UCSD-AML1 (cell line): ENCODE data around the gene PHACTR2.
"Not testable (repeated sequence)": the region's sequence is repeated elsewhere in the genome, so short reads cannot be mapped to it uniquely, and the experiment has no call there.

ENCODE experiments used
- DNase-seq: peaks from one replicate; lab custom pipeline; 2025; ENCODE audit not compliant: unreplicated experiment; lab: John Stamatoyannopoulos, UW

Gene PHACTR2

DNA sequence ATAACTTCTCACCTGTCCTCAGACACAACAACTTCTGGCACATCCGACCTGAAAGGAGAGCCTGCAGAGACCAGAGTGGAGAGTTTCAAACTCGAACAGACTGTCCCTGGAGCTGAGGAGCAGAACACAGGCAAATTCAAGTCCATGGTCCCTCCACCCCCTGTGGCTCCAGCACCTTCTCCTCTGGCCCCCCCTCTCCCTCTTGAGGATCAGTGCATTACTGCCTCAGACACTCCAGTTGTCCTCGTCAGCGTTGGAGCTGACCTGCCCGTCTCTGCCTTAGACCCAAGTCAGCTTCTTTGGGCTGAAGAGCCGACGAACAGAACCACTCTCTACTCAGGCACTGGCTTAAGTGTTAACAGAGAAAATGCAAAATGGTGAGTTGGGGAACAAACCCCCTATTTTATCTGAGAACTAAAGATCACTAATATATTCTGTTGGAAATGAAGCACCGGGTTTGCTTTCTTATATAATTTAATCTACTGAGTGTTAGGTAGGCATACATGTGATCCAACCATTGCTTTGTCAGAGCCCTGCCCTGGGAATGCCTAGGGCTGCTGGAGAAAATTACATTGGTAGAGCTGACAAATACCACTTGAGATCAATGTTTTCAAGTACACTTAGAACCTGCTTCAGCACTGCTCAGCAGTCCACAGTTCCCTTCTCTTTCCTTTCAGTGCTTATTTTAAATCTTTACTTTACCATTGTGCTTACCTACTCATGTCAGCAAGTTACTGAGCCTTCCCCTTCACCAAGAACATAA lies 87.8 kb downstream of the PHACTR2 start:
- DNase-seq: no peak

- DNase-seq: no peak
Observed at GRCh38 chr6:143766185-143766553, 88.4 kb downstream of the PHACTR2 start.

DNA sequence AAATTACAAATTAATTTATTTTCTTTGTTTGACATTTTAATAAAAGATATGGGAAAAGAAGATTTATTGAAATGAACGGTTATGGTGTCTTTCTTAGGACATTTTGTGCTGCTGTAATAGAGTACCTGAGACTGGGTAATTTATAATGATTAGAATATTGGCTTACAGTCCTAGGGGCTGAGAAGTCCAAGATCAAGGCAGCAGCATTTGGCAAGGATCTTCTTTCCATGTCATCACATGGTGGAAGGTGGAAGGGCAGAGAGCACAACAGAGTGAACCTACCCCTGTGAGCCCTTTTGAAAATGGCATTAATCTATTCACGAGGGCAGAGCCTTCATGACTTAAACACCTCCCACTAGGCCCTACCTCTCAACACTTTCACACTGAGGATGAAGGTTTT lies 89.7 kb downstream of the PHACTR2 start:
- no peak for DNase-seq

- no peak for DNase-seq
Observed at GRCh38 chr6:143772116-143773086, 94.6 kb downstream of the PHACTR2 start.

- no peak for DNase-seq
Observed at GRCh38 chr6:143773506-143774150, 95.9 kb downstream of the PHACTR2 start.

DNA sequence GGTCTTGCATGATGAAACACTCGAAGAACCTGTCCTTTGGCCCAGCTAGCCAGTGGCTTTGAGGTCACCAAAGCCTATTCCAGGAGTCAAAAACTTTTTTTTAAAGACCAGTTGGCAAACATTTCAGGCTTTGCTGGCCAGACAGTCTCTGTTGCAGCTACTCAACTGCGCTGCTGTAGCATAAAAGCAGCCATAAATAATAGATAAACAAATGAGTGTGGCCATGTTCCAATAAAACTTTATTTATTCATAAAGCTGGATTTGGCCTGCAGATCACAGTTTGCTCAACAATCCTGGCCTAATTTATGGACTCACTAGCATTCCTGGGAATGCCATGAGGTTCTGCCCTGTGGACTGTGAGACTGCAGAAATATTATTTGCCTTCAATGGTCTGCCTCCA lies 96.6 kb downstream of the PHACTR2 start:
- no peak for DNase-seq

- no peak for DNase-seq
Observed at GRCh38 chr6:143775336-143775735, 97.6 kb downstream of the PHACTR2 start.

GRCh38 chr6:143778926-143779325 lies 101.2 kb downstream of the PHACTR2 start:
- DNase-seq: no peak

DNA sequence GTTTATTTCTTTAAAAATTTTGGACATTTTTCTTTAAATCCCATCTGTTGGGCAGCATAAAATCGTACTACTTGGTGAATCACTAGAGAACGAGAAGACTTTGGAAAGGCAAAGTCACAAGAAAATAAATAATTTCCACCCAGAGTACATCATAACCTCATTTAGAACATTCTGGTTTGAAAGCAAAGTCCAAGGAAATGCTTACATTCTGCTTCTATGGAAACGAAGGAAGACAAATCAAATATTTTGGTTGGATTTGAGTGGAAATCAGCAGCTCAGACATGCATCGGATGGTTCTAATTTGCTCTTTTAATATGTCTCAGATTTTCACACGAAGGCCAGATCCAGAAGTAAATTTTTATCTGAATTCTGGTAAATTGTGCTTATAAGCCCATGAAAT lies 104.7 kb downstream of the PHACTR2 start:
- DNase-seq: no peak

DNA sequence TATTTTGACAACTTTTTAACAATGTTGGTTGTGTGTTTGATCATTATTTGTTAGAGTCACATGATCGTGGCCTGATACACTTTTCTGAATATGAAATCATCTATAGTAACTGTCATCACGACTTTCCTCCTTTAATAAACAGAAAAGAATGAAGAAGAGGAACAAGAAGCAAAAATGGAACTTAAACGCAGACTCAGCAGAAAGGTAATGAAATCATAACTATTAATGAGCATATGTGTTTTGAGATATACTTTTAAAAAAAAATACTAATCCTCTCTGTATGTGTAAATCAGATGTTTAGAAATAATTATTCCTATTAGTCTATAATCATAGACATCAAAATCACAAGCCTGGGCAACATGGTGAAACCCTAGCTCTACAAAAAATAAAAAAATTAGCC lies 105.3 kb downstream of the PHACTR2 start:
- DNase-seq: no peak

DNA sequence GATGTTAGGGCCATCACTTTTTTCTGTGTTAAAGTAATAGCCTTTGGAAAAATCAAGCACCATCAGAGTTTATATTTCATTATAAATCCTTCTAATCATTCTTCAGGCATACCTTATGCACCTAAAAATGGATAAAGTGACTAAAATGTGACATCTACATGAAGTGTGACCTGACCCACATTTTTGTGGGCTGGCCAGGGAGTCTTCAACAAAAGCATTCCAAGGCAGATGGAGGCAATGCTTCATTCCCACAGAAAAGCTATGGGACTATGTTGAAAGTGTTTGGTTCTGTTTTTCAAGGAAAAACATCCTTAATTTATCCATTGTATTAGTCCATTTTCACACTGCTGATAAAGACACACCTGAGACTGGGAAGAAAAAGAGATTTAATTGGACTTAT lies 106.6 kb downstream of the PHACTR2 start:
- DNase-seq: no peak

DNA sequence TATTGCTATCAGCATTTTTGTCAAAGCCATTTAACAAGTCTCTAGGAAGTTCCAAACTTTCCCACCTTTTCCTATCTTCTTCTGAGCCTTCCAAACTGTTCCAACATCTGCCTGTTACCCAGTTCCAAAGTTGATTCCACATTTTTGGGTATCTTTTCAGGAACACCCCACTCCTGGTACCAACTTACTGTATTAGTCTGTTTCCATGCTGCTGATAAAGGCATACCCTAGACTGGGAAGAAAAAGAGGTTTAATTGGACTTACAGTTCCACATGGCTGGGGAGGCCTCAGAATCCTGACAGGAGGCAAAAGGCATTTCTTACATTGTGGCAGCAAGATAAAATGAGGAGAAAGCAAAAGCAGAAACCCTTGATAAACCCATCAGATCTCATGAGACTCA lies 108.6 kb downstream of the PHACTR2 start:
- DNase-seq: not testable (repeated sequence)

DNA sequence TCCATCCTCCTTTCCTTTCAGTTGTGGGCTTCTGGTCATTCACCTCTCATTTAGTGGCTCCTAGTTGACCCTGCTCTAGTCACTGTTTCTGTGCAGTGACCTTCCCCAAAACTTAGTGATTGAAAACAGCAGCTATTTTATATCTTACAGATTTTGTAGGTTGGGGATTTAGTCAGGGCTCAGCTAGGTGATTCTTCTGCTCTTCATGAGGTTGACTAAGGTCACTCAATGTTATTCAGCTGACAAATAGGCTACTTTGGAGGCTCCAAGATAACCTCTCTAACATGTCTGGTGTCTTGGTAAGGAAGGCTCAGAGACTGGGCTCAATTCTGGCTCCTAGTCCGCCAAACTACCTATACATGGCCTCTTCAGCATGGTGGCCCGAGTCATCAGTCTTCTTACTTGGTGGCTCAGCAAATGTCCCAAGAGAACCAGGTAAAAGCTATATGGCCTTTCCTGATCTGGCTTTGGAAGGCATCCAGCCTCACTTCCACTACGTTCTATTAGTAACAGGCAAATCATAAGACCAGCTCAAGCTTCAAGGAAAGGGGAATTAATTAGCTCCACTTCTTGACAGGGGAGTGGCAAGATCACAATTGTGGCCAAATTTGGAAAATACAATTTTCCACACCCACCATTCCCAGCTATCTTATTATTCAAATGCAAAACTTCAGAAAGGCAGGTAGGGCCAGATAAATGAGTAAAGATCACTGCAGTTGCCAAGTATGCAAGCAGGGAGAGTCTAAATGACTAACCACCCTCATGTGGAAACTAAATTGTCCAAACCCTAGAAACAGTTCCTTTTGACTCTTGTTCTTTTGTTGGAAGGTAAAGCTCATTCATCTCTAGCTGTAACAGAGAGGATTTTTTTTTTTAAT lies 114.9 kb downstream of the PHACTR2 start:
- DNase-seq: no peak

- no peak for DNase-seq
Observed at GRCh38 chr6:143793280-143793619, 115.5 kb downstream of the PHACTR2 start.

GRCh38 chr6:143796551-143796950 lies 118.8 kb downstream of the PHACTR2 start:
- DNase-seq: not testable (repeated sequence)

DNA sequence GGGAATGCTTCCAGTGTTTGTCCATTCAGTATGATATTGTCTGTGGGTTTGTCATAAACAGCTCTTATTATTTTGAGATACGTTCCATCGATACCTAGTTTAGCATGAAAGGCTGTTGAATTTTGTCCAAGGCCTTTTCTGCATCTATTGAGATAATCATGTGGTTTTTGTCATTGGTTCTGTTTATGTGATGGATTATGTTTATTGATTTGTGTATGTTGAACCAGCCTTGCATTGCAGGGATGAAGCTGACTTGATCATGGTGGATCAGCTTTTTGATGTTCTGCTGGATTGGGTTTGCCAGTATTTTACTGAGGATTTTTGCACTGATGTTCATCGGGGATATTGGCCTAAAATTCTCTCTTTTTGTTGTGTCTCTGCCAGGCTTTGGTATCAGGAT lies 120.7 kb downstream of the PHACTR2 start:
- DNase-seq: not testable (repeated sequence)

GRCh38 chr6:143802833-143803565 lies 125.2 kb downstream of the PHACTR2 start:
- no peak for DNase-seq

GRCh38 chr6:143803769-143804568 lies 126.2 kb downstream of the PHACTR2 start:
- DNase-seq: no peak

DNA sequence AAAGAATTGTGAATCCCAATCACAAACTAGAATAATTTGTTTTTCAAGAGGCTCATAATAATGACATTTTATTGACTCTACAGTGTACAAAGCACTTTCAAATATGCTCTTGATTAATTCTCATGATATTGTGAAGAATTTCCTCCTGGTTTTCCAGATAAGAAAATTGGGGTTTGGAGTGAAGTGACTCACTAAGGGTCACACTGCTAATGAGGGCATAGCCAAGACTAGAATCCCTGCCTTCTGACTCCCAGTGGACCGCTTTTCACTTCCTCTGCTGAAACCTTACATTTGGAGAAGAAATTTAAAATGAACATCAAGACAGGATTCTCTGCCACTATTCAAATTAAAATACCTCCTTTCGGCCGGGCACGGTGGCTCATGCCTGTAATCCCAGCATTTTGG lies 127.1 kb downstream of the PHACTR2 start:
- DNase-seq: no peak
